D721Med (cell line): ENCODE results near the gene CNTFR.

Experiments used
- DNase-seq: peaks from one replicate; pipeline ENCODE4 v3.0.0; 2011; ENCODE audit warnings: low spot score; ENCODE audit not compliant: insufficient read length
- FAIRE-seq: peaks from 2 replicates; lab custom pipeline; 2011; peaks lifted over from hg19 to GRCh38; lab: Jason Lieb, UNC
- TF ChIP-seq, protein P1 (sequence below): IDR thresholded peaks from 2 replicates; pipeline ENCODE4 v1.5.1; 2012; ENCODE audit warnings: mild to moderate bottlenecking, control low read depth; ENCODE audit not compliant: insufficient read depth; ENCODE audit errors: missing control alignments

Gene CNTFR

GRCh38 chr9:34520505-34521385 lies 68.8 kb downstream of the CNTFR start:
- TF ChIP-seq, protein P1, sequence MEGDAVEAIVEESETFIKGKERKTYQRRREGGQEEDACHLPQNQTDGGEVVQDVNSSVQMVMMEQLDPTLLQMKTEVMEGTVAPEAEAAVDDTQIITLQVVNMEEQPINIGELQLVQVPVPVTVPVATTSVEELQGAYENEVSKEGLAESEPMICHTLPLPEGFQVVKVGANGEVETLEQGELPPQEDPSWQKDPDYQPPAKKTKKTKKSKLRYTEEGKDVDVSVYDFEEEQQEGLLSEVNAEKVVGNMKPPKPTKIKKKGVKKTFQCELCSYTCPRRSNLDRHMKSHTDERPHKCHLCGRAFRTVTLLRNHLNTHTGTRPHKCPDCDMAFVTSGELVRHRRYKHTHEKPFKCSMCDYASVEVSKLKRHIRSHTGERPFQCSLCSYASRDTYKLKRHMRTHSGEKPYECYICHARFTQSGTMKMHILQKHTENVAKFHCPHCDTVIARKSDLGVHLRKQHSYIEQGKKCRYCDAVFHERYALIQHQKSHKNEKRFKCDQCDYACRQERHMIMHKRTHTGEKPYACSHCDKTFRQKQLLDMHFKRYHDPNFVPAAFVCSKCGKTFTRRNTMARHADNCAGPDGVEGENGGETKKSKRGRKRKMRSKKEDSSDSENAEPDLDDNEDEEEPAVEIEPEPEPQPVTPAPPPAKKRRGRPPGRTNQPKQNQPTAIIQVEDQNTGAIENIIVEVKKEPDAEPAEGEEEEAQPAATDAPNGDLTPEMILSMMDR = no peak
- FAIRE-seq (no peak), DNase-seq (no peak)

DNA sequence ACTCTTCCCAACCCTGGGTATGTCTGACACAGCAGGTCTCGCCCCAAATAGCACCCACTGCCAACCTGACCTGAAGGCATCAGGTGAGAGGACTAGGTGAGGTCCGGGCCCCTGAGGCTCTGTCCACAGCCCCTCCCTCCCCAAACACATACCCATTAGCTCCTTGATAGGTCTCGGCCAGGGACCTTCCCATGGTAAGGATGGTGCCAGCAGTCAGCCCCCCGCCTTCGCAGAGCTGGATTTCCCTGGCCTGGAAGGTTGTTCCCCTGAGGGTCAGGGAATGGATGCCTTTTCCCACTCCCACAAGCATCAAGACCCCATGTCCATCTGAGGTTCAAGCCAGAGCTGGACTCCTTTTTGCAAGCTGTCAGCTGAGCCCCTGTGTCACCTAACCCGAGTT lies 69.4 kb downstream of the CNTFR start:
- DNase-seq = no peak
- TF ChIP-seq, protein P1 = no peak
- no peak for FAIRE-seq

DNA sequence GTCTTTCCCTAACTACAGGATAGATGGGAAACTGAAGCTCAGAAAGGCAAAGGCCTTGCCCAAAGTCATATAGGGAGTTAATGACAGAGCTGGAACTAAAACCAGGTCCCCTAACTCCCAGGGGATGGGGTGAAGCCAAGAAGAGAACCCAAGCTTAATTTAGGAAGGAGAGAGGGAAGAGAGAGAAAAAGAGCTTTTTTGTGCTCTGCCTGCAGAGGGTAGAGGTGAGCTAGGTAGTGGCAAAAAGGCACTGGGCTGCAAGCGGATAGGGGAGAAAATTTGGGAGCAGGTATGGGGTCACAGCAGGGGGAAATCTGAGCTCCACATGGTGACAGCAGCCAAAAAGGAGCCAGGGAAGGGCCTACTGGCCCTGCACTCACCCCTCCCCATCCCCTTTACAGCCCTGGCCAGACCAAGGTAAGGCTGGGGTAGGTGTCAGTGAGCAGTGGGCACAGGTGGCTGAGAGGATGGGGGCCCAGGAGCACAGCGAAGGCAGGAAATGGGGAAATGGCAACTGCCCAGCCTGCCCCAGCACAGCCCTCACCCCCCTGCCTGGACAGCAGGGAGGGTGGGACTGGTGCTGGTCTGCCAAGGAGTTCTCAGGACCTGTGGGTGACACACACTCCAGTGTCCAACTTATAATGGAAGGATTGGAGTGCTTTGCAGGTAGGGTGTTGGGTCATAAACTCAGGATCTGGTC lies 70.1 kb downstream of the CNTFR start:
- FAIRE-seq (no peak), DNase-seq (no peak)
- TF ChIP-seq, protein P1 = no peak

GRCh38 chr9:34518896-34519295 lies 70.6 kb downstream of the CNTFR start:
- no peak for FAIRE-seq
- TF ChIP-seq, protein P1 = no peak
- DNase-seq = no peak

- TF ChIP-seq, protein P1 = no peak
- FAIRE-seq (no peak), DNase-seq (no peak)
Measured at GRCh38 chr9:34518110-34518616, 71.4 kb downstream of the CNTFR start.

DNA sequence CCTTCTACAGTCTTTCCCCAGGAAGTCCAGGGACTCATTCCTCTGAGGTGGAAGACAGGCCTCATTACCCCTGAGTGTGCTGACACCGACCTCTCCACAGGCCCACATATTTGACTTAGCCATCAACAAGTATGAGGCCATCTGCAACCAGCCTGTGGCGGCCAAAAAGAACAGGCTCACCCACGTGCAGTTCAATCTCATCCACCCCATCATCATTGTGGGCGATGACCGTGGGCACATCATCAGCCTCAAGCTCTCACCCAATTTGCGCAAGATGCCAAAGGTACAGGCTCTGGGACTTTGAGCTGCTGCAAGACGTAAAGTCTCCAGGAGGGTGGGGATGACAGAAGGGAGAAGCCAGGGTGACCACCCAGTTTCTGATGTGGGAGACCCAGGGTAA lies 72.3 kb downstream of the CNTFR start:
- no peak for FAIRE-seq
- no peak for DNase-seq
- TF ChIP-seq, protein P1 = no peak

- FAIRE-seq (no peak), DNase-seq (no peak)
- TF ChIP-seq, protein P1 = no peak
Measured at GRCh38 chr9:34515959-34516358, 73.6 kb downstream of the CNTFR start.
